Mesenchymal stem cell (in vitro differentiated cells and primary cell): ENCODE data around the gene PPP5C.

Experiments used
- DNase-seq: peaks from one replicate; pipeline ENCODE4 v3.0.0-alpha.2; 2013
- H2AFZ ChIP-seq: one replicate; pipeline ENCODE4 v1.6.1; 2013; ENCODE audit warnings: low read depth, mild to moderate bottlenecking, control low read depth, inconsistent platforms, low read length, moderate library complexity
- H2AK5ac ChIP-seq: 2 replicates; pipeline ENCODE4 v1.6.1; 2013; ENCODE audit warnings: low read length, moderate library complexity, mild to moderate bottlenecking, inconsistent platforms; ENCODE audit not compliant: severe bottlenecking
- H2BK120ac ChIP-seq: one replicate; pipeline ENCODE4 v1.6.1; 2013; ENCODE audit warnings: low read depth, mild to moderate bottlenecking, inconsistent platforms, low read length, moderate library complexity
- H2BK12ac ChIP-seq, 2 experiments: one replicate each; pipeline ENCODE4 v1.6.1; 2013; ENCODE audit warnings: inconsistent platforms in 2 of 2, low read length in 2 of 2, mild to moderate bottlenecking in 2 of 2, moderate library complexity in 2 of 2, control low read depth in 1 of 2
- H2BK15ac ChIP-seq: one replicate; pipeline ENCODE4 v1.6.1; 2013; ENCODE audit warnings: mild to moderate bottlenecking, low read depth, inconsistent platforms; ENCODE audit not compliant: poor library complexity, severe bottlenecking
- H2BK5ac ChIP-seq: 2 replicates; pipeline ENCODE4 v1.6.1; 2013; ENCODE audit warnings: low read depth, mild to moderate bottlenecking, low read length, control low read depth, inconsistent platforms; ENCODE audit not compliant: poor library complexity, severe bottlenecking
- H3K14ac ChIP-seq, 2 experiments: one replicate each; pipeline ENCODE4 v1.6.1; 2013; ENCODE audit warnings: inconsistent platforms in 2 of 2, low read length in 2 of 2, control low read depth in 1 of 2, mild to moderate bottlenecking in 1 of 2, moderate library complexity in 1 of 2
- H3K18ac ChIP-seq, 2 experiments: one replicate each; pipeline ENCODE4 v1.6.1; 2013; ENCODE audit warnings: inconsistent platforms in 2 of 2, low read length in 2 of 2, control low read depth in 1 of 2, low read depth in 1 of 2, mild to moderate bottlenecking in 1 of 2
- H3K23ac ChIP-seq, 2 experiments: one replicate each; pipeline ENCODE4 v1.6.1; 2013; ENCODE audit warnings: inconsistent platforms in 2 of 2, low read length in 2 of 2, mild to moderate bottlenecking in 2 of 2, moderate library complexity in 2 of 2, control low read depth in 1 of 2
- H3K27ac ChIP-seq: 2 replicates; pipeline ENCODE4 v1.5.1; 2013; ENCODE audit warnings: mild to moderate bottlenecking, moderate library complexity, low read length, control low read depth, inconsistent platforms; ENCODE audit not compliant: poor library complexity, severe bottlenecking
- H3K27me3 ChIP-seq, 2 experiments: 2 replicates each; pipeline versions ENCODE4 v1.6.1 to v1.7.0; 2013; ENCODE audit warnings: low read length in 2 of 2, mild to moderate bottlenecking in 2 of 2, moderate library complexity in 2 of 2, control low read depth in 1 of 2, inconsistent platforms in 1 of 2; ENCODE audit not compliant: control insufficient read depth in 1 of 2, insufficient read depth in 1 of 2
- H3K36me3 ChIP-seq, 2 experiments: 2 replicates each; pipeline versions ENCODE4 v1.6.1 to v1.7.0; 2013; ENCODE audit warnings: low read length in 2 of 2, control low read depth in 1 of 2, inconsistent platforms in 1 of 2, low read depth in 1 of 2, mild to moderate bottlenecking in 1 of 2; ENCODE audit not compliant: insufficient read depth in 2 of 2, control insufficient read depth in 1 of 2
- H3K4ac ChIP-seq, 2 experiments: one replicate each; pipeline ENCODE4 v1.6.1; 2013; ENCODE audit warnings: inconsistent platforms in 2 of 2, low read length in 2 of 2, mild to moderate bottlenecking in 2 of 2, moderate library complexity in 2 of 2, control low read depth in 1 of 2, low read depth in 1 of 2
- H3K4me1 ChIP-seq: 2 replicates; pipeline ENCODE4 v1.6.1; 2013; ENCODE audit warnings: low read depth, low read length, control low read depth; ENCODE audit not compliant: control insufficient read depth, insufficient read depth
- H3K4me2 ChIP-seq: 2 replicates; pipeline ENCODE4 v1.6.1; 2013; ENCODE audit warnings: low read length, mild to moderate bottlenecking, inconsistent platforms; ENCODE audit not compliant: poor library complexity, severe bottlenecking
- H3K4me3 ChIP-seq, 2 experiments: 2 replicates each; pipeline versions ENCODE4 v1.5.1 to v1.7.0; 2013; ENCODE audit warnings: low read length in 2 of 2, mild to moderate bottlenecking in 2 of 2, control low read depth in 1 of 2, low read depth in 1 of 2; ENCODE audit not compliant: insufficient read depth in 1 of 2
- H3K79me1 ChIP-seq: replicated peaks from 2 replicates; pipeline ENCODE4 v1.6.1; 2013; ENCODE audit warnings: mild to moderate bottlenecking, control low read depth, low read length, inconsistent platforms; ENCODE audit not compliant: poor library complexity, severe bottlenecking
- H3K9ac ChIP-seq: 2 replicates; pipeline ENCODE4 v1.7.0; 2013; ENCODE audit warnings: mild to moderate bottlenecking, low read length, moderate library complexity
- H3K9me3 ChIP-seq: 2 replicates; pipeline ENCODE4 v1.7.0; 2013; ENCODE audit warnings: mild to moderate bottlenecking, low read length; ENCODE audit not compliant: control insufficient read depth
- H4K8ac ChIP-seq: one replicate; pipeline ENCODE4 v1.6.1; 2013; ENCODE audit warnings: inconsistent platforms, mild to moderate bottlenecking, low read length, moderate library complexity
- H4K91ac ChIP-seq: one replicate; pipeline ENCODE4 v1.6.1; 2013; ENCODE audit warnings: mild to moderate bottlenecking, low read length, inconsistent platforms
- WGBS: methylation state at CpG from one replicate; pipeline ENCODE4 v1.1.7; 2013; ENCODE audit warnings: mixed read lengths; 5-methylcytosine and 5-hydroxymethylcytosine counted together

Gene PPP5C

GRCh38 chr19:46372901-46373490, 26.1 kb downstream of the PPP5C start:
- Histone ChIP-seq H3K9ac (peak overlapping the region; percentile 72), H3K18ac (peak overlapping the region; percentile 80 to 90), H3K9me3 (no peaks in the 10 kb centered on the region), H2BK12ac (peak overlapping the region; percentile 34 to 79), H2BK5ac (peak overlapping the region; percentile 93), H3K4me2 (no peak overlapping the region), H3K23ac (no peak overlapping the region), H3K4me1 (peaks cover 35% of the 10 kb centered on the region), H3K4ac (peak overlapping the region; percentile 45 to 79), H2BK15ac (peak overlapping the region; percentile 60), H4K8ac (peak overlapping the region; percentile 87), H3K4me3 (peak overlapping the region in 1 of 2 experiments; percentile 38), H2BK120ac (peak overlapping the region; percentile 39), H3K27me3 (no peaks in the 10 kb centered on the region), H3K27ac (peak overlapping the region; percentile 94), H3K79me1 (peaks cover 30% of the 10 kb centered on the region), H2AFZ (no peak overlapping the region), H2AK5ac (peak overlapping the region; percentile 75), H4K91ac (peak overlapping the region; percentile 55), H3K14ac (peak overlapping the region in 1 of 2 experiments; percentile 95), H3K36me3 (peaks cover 37 to 42% of the 10 kb centered on the region in 2 experiments)
- peak; percentile 55 for DNase-seq
- WGBS: 60% methylated on average over 11 of the region's 11 CpGs

GRCh38 chr19:46373491-46374359, 26.8 kb downstream of the PPP5C start:
- DNase-seq: peak; percentile 76
- Histone ChIP-seq H3K27me3 (no peaks in the 10 kb centered on the region), H3K18ac (peak overlapping the region; percentile 71 to 87), H3K4ac (peak overlapping the region; percentile 27 to 66), H3K9ac (peak overlapping the region; percentile 72), H2BK12ac (peak overlapping the region; percentile 15 to 40), H2AK5ac (peak overlapping the region; percentile 78), H2BK120ac (peak overlapping the region; percentile 42), H3K36me3 (peaks cover 31 to 39% of the 10 kb centered on the region in 2 experiments), H3K79me1 (peaks cover 27% of the 10 kb centered on the region), H3K14ac (peak overlapping the region in 1 of 2 experiments; percentile 0), H3K23ac (no peak overlapping the region), H2BK15ac (peak overlapping the region; percentile 82), H2AFZ (no peak overlapping the region), H3K4me2 (peak overlapping the region; percentile 3), H4K8ac (peak overlapping the region; percentile 91), H2BK5ac (peak overlapping the region; percentile 60), H3K9me3 (no peaks in the 10 kb centered on the region), H3K27ac (peak overlapping the region; percentile 94), H3K4me3 (no peak overlapping the region), H3K4me1 (peaks cover 33% of the 10 kb centered on the region), H4K91ac (peak overlapping the region; percentile 73)
- 40% methylated on average over 9 of the region's 17 CpGs for WGBS

- Histone ChIP-seq H3K4ac (no peak overlapping the region), H3K4me3 (no peak overlapping the region), H3K23ac (no peak overlapping the region), H3K18ac (no peak overlapping the region), H2BK5ac (no peak overlapping the region), H3K27ac (peak overlapping the region; percentile 94), H3K9ac (peak overlapping the region; percentile 72), H2AK5ac (peak overlapping the region; percentile 78), H3K14ac (no peak overlapping the region), H3K79me1 (peaks cover 28% of the 10 kb centered on the region), H2BK12ac (peak overlapping the region in 1 of 2 experiments; percentile 15), H2BK120ac (no peak overlapping the region), H3K9me3 (no peaks in the 10 kb centered on the region), H3K4me2 (no peak overlapping the region), H4K91ac (peak overlapping the region; percentile 63), H2AFZ (no peak overlapping the region), H3K27me3 (no peaks in the 10 kb centered on the region), H3K4me1 (peaks cover 33% of the 10 kb centered on the region), H4K8ac (no peak overlapping the region), H2BK15ac (no peak overlapping the region), H3K36me3 (peaks cover 32 to 35% of the 10 kb centered on the region in 2 experiments)
- WGBS: 91% methylated on average over 21 of the region's 21 CpGs
- no peak for DNase-seq
Observed at GRCh38 chr19:46374536-46375475, 27.9 kb downstream of the PPP5C start.
